ENCODE measurements around the gene RGS9BP. TPM values are rescaled to one million over a fixed set of nuclear protein-coding genes. Genes with fewer than 3 reads are reported as not detected.

The RGS9BP gene
- polyA plus RNA-seq, 3 donors = 0.29 to 0.55 (median 0.34) TPM

Other genes with a start within 250 kb of the RGS9BP start
- gene PDCD5, start 94.7 kb upstream of the RGS9BP start, polyA plus RNA-seq (ENCODE audit: insufficient read length in 3 of 3) = 100 to 1,000 TPM; 111 to 136 (median 119) TPM
- 10 to 100 TPM; 18.6 to 22.3 (median 18.9) TPM for gene ANKRD27, start 668 bp upstream of the RGS9BP start, polyA plus RNA-seq (ENCODE audit: insufficient read length in 3 of 3)
- 10 to 100 TPM; 11.2 to 12.5 (median 12.1) TPM for gene NUDT19, start 16.0 kb downstream of the RGS9BP start, polyA plus RNA-seq (ENCODE audit: insufficient read length in 3 of 3)
- 1 to 10 TPM in 2 of 3 donors, under 1 TPM in 1; 0.88 to 4.0 (median 1.7) TPM for gene TDRD12, start 43.9 kb downstream of the RGS9BP start, polyA plus RNA-seq (ENCODE audit: insufficient read length in 3 of 3)
- 10 to 100 TPM; 16.0 to 18.0 (median 17.0) TPM for gene SLC7A9, start 193.9 kb downstream of the RGS9BP start, polyA plus RNA-seq (ENCODE audit: insufficient read length in 3 of 3)